DMS53 treated with DMSO at 0.1 percent for 48 hours (cell line): ENCODE data around the gene SNAI1.
A peak's percentile ranks its signal among the peaks of the same experiment; 100 is the strongest.

Experiments used
- DNase-seq: peaks from one replicate; lab custom pipeline; 2025; ENCODE audit not compliant: unreplicated experiment; lab: John Stamatoyannopoulos, UW

The SNAI1 gene

DNA sequence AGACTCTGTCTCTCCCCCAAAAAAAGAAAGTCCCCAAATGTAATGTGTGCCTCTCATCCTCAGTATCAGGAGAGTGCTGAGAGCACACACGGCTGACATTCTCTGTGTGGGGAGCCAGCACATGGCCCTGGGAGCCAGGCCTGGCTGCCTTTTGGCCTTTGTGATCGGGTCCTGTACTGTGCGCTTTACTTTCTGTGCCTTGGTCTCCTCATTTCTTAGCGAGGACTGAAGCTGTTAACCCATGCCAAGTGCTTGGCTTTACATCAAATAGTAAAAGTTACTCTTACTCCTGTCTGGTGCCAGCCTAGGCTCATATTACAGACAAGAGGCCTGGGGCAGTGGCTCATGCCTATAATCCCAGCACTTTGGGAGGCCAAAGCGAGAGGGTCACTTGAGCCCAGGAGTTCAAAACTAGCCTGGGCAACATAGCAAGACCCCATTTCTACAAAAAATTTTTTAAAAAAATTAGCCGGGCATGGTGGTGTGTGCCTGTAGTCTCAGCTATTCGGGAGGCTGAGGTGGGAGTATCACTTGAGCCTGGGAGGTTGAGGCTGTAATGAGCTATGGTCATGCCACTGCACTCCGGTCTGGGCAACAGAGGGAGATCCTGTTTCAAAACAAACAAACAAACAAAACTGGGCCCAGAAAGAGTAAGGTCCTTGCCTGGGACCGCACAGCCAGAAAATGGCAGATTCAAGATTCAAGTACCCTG, 50.3 kb downstream of the SNAI1 start:
- no peak for DNase-seq

GRCh38 chr20:50034567-50035180, 51.9 kb downstream of the SNAI1 start:
- no peak for DNase-seq

DNA sequence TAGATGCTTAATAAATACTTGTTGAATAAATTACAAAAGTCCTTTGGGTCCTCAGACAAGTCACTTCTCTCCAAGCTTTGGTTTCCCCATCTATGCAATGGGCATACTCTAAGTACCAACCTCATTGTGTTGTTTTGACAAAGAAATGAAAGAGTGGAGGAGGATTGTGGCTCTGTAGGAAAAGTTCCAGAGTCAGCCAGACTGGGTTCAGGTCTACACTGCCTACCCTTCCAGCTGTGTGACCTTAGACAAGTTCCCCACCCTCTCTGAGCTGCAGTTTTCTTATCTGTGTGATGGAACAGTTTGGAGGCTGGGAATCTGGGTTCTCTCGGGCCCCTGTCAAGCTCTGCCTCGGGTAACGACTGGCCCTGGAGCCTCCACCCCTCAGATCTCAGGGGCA, 53.9 kb downstream of the SNAI1 start:
- no peak for DNase-seq

DNA sequence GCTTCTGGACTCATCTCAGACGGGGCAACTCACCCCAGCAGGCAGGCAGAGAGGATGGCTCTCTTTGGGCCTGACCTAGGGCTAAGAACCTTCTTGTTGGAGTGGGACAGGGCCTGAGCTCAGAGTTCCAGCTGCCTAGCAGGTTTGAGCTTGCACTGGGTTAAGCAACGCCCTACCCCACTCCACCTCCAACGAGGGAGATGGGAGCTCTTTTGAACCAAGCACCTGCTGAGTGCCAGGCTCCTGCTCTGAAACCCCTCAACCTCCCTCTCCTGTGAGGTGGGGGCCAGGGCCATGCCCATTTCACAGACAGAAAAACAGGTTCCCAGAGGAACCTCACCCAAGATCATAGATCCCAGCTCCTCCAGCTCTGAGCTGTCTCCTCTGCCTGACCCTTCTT, 54.3 kb downstream of the SNAI1 start:
- peak; percentile 2 for DNase-seq

DNA sequence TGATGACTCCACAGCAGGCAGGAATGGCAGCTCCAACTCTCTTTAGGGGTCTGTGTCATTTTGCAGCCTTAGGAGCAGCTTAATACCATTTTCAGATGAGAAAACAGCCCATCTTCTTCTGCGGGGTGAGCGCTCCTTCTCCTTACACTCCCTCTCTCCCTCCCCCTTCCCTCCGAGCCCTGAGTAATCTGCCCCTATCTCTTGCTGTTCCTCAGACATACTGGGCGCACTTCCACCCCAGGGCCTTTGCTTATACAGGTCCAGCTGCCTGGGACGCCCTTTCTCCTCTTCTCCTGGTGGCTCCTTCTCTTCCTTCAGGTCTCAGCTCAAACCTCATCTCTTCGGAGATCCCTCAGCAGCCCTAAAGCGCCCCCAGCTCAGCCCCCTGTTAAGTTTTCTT, 54.8 kb downstream of the SNAI1 start:
- DNase-seq, result no peak

- no peak for DNase-seq
Measured at GRCh38 chr20:50038169-50038568, 55.4 kb downstream of the SNAI1 start.
